Occipital lobe (tissue), 2 donors: ENCODE data around the gene SIGLEC10. TPM values are rescaled to one million over a fixed set of nuclear protein-coding genes. Genes with fewer than 3 reads are reported as not detected.
"Not testable (repeated sequence)": the region's sequence is repeated elsewhere in the genome, so short reads cannot be mapped to it uniquely, and the experiment has no call there.

Source experiments
- DNase-seq: peaks from one replicate; lab custom pipeline; 2025; lab: John Stamatoyannopoulos, UW
- total RNA-seq: library from RNA; depleted of rRNA; stranded (reverse); fragments of >200 nt; gene quantifications from one replicate; pipeline ENCODE4 v1.2.3, GENCODE V29; 2014

SIGLEC10 gene
- total RNA-seq, 1 donor from 2014 or later: 1.6 TPM

DNA sequence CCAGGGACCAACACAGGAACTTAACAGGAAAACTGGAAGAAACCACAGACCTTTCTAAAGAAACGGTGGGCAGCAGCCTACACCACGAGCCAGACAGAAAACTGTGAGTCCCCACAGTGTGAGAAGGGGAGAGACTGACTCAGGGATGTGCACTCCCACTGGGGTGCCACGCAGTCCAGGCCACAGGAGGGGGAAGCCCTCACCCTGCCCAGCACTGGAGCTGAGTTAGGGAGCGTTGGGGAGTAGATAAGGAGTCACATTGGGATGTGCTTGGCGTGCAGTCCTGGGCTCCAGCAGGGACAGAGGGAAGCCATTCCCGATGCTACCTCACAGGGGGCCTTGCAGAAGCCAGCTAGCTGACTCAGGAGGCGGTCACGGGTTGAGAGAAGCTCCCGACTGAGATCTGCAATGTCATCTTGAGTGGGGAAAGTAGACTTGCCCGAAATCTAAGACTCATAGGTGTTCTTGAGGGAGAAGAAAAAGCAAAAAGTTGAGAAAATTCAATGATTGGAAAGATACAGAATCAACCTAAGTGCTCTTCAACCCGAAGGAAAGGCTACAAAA is 23.5 kb upstream of the SIGLEC10 start:
- DNase-seq: no peak

DNA sequence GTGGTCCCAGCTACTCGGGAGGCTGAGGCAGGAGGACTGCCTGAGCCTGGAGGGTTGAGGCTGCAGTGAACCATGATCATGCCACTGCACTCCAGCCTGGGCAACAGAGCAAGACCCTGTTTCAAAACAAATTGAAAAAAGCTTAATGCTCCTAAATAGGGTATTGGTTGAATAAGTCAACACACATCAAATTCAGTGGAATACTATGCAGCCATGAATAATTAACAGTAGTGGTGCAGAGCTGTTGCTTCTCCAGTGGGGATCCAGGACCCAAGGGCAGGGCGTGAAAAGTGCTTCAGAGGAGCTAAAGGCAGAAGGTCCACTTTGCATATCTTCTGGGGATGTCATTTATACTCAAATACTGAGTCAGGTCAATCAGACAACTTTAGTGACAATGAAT is 22.6 kb upstream of the SIGLEC10 start:
- no peak for DNase-seq

DNA sequence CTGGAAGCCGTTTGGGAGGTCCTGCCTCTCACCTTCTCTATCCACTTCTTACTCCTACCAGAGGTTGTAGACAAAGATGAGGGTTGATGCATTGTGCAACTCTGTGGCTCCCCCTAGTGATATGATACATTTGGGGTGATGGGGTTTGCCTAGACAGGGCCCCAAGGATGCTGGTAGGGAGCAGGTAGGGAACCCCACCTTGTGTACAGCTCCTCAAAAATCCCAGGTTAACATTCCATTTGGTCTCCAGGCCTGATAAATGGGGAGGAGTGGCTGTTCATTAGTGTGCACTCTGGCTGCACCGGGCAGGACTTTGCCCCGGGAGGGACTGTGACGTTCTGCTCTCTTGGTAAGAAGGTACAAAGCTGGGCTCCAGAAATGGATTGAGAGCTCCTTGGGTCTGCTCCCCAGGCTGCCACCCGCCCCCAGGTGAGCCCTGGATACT is 21.6 kb upstream of the SIGLEC10 start:
- DNase-seq: no peak

- DNase-seq: no peak
These were observed 17.0 kb upstream of the SIGLEC10 start for GRCh38 chr19:51434456-51434855.

GRCh38 chr19:51433043-51433442 is 15.6 kb upstream of the SIGLEC10 start:
- no peak for DNase-seq

- no peak for DNase-seq
These were observed 13.7 kb upstream of the SIGLEC10 start for GRCh38 chr19:51431124-51431523.

- DNase-seq: no peak
These were observed 12.8 kb upstream of the SIGLEC10 start for GRCh38 chr19:51430221-51430620.

- no peak for DNase-seq
These were observed 9.8 kb upstream of the SIGLEC10 start for GRCh38 chr19:51427201-51427600.

GRCh38 chr19:51422053-51422448 is 4.6 kb upstream of the SIGLEC10 start:
- peak; percentile 41 for DNase-seq

DNA sequence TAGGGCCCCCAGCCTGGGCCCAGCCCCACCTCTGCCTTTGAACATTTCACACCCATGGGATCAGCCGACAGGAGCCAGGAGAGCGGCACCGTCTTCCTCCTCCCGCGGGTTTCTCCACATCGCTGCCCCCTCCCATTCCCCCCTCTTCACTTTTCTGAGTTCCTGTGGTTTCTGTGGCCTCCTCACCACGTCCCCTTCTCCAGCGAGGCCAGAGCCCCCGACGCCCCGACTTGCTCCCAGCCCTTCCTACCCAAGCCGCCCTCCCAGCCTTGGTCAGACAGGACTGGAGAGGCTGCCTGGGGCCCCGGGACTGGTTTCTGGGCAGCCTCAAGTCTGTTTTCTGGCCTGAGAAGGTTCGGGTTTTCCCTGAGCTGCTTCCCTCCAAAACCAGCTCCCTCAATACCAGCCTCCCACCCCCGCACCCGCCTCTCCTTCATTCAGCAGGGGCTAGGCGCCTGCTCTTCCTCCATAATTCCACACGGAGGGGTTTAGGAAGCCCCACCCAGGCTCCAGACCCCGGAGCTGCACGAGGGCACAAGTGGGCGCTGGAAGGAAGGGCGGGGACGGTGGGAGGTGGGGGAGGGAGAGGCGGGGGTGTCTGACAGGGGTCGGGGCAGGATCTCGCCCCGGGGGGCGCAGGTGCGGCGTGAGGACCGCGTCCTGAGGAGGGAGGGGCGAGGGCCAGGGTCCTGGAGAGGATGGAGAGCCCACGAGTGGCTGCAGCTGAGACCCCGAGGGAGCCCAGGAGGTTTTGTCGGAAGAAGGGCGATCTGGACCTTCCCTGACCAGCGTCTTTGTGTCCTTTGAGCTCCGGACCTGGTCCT is 4.0 kb upstream of the SIGLEC10 start:
- no peak for DNase-seq

GRCh38 chr19:51420511-51420910 is 3.1 kb upstream of the SIGLEC10 start:
- not testable (repeated sequence) for DNase-seq

DNA sequence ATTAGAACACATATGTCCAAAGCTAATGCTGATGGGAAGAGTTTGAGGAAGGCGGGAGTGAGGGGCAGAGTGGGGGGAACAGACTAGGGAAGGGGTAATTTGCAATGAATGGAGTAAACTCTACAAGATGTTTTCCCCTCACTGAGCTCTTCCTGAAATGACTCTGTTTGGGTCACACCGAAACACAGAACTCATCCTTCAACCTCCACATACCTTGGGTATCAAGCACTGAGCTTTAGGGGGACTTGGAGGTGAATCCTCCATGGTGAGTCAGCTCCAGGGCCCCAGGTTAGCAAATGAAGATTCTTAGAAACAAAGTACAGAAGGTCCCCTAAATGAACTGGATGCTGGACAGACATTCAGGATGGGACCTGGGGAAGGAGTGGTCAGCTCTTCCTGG is 1.3 kb upstream of the SIGLEC10 start:
- DNase-seq: no peak

DNA sequence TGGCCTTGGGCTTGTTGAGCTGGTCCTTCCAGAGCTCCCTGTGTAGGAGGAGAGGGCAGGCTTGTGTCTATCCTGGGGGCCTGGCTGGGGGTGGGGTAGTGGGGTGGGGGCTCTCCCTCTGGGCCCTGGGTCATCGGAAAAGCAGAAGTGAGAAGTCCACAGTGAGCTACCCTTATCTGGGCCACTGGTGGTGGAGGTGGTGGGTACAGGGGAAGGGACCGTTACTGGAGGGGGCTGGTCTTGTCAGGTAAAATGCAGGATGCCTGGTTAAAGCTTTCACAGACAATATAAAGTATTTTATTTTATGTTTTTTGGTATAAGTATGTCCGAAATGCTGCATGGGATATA is 342 bp upstream of the SIGLEC10 start:
- no peak for DNase-seq

GRCh38 chr19:51416422-51416821 is 1.0 kb downstream of the SIGLEC10 start:
- DNase-seq: not testable (repeated sequence)

DNA sequence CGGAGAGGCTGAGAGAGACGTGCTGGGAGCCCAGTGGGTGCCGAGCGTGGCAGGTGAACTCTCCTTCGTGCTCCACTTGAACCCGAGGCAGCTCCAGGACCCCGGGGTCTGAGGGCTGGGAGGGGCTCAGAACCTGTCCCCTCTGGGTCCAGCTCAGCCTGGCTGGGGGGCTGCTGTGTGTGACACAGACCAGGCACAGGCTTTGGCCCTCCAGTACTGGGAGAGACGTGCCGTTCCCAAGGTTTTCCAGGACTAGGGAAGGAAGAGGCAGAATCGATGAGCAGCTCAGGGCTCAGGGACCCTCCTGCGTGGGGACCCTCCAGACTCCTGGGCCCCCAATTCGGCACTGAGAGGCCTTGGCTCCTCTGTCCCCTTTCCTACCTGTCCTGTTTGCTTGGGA is 2.3 kb downstream of the SIGLEC10 start:
- no peak for DNase-seq

- no peak for DNase-seq
These were observed 6.3 kb downstream of the SIGLEC10 start for GRCh38 chr19:51410950-51411748.

DNA sequence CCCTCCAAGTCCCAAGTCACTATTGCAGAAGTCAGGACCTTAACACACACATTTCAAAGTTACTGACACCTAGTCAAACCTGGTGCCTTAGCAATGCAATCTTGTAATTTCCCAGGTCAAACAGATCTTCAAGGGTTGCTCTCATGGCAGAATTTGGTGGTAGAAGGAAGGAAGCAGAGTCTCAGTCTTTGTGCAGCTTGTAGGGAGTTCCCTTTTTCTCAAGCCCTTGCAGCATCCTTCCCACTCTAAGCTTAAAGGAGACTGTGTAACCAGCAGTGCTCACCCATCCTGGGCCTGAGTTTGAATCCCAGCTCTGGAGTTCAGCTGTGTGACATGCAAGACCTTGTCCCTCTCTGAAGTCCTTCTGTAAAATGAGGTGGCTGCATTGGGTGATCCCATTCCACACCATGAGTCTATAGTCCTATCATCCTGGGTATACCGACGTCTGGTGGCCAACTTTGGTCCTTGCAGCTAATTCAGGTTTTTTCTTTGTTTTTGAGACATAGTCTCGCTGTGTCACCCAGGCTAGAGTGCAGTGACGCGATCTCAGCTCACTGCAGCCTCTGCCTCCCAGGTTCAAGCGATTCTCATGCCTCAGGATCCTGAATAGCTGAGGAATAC is 9.8 kb downstream of the SIGLEC10 start:
- no peak for DNase-seq

- DNase-seq: no peak
These were observed 15.3 kb downstream of the SIGLEC10 start for GRCh38 chr19:51402117-51402516.

DNA sequence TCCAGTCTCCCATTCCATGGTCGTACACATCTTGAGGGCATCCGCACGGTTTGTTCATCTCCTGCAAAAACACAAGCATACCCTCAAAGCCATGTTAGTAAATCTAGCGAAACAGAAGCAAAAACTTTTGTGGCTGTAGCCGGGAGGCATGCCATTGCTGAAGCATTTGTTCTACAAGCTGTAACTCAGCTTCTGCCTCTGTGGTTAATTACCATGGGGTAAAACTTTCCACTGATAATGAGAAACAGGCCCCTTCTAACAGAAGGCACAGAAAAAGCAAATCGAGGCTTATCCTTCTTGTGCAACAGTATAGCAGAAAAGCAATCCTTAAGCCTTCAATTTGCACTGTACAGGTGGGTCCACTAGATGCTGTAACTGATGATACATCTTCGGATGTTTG is 17.5 kb downstream of the SIGLEC10 start:
- not testable (repeated sequence) for DNase-seq

- no peak for DNase-seq
These were observed 18.2 kb downstream of the SIGLEC10 start for GRCh38 chr19:51399231-51399630.

- DNase-seq: no peak
These were observed 19.2 kb downstream of the SIGLEC10 start for GRCh38 chr19:51398096-51398704.

GRCh38 chr19:51397453-51397852 is 20.0 kb downstream of the SIGLEC10 start:
- not testable (repeated sequence) for DNase-seq
